GM19351 (cell line): Measurements from ENCODE around the gene KCNQ1.

ENCODE experiments used
- ATAC-seq: cut with Tn5 transposase; IDR thresholded peaks from one replicate; pipeline ENCODE4 v1.9.1; 2021; ENCODE audit warnings: mild to moderate bottlenecking, moderate library complexity; ENCODE audit not compliant: unreplicated experiment

Gene KCNQ1

GRCh38 chr11:2690596-2691354 is 246.0 kb downstream of the KCNQ1 start:
- no peak for ATAC-seq

- no peak for ATAC-seq
These were observed 246.6 kb downstream of the KCNQ1 start for GRCh38 chr11:2691355-2691761.

GRCh38 chr11:2691991-2692875 is 247.4 kb downstream of the KCNQ1 start:
- ATAC-seq = no peak

GRCh38 chr11:2693271-2694261 is 248.8 kb downstream of the KCNQ1 start:
- no peak for ATAC-seq

- no peak for ATAC-seq
These were observed 249.7 kb downstream of the KCNQ1 start for GRCh38 chr11:2694495-2694894.

GRCh38 chr11:2694995-2695939 is 250.5 kb downstream of the KCNQ1 start:
- no peak for ATAC-seq

- ATAC-seq = no peak
These were observed 251.6 kb downstream of the KCNQ1 start for GRCh38 chr11:2696455-2696854.

GRCh38 chr11:2697866-2698265 is 253.1 kb downstream of the KCNQ1 start:
- ATAC-seq = no peak

GRCh38 chr11:2698386-2699184 is 253.8 kb downstream of the KCNQ1 start:
- ATAC-seq = no peak

- no peak for ATAC-seq
These were observed 254.3 kb downstream of the KCNQ1 start for GRCh38 chr11:2699185-2699530.

- ATAC-seq = peak; percentile 94
These were observed 255.0 kb downstream of the KCNQ1 start, which contains the start of gene KCNQ1OT1 for GRCh38 chr11:2699531-2700414. TSS of gene KCNQ1OT1 (minus strand) at chr11:2699994.

- ATAC-seq = peak; percentile 37
These were observed 255.8 kb downstream of the KCNQ1 start for GRCh38 chr11:2700415-2701211.

- ATAC-seq = no peak
These were observed 256.4 kb downstream of the KCNQ1 start for GRCh38 chr11:2701230-2701629.

- no peak for ATAC-seq
These were observed 257.2 kb downstream of the KCNQ1 start for GRCh38 chr11:2701898-2702434.

- no peak for ATAC-seq
These were observed 258.1 kb downstream of the KCNQ1 start for GRCh38 chr11:2702771-2703362.

- ATAC-seq = no peak
These were observed 258.7 kb downstream of the KCNQ1 start for GRCh38 chr11:2703363-2704141.
